NT2/D1 (cell line): Measurements from ENCODE around the gene GNA15.
"Not testable (repeated sequence)": the region's sequence is repeated elsewhere in the genome, so short reads cannot be mapped to it uniquely, and the experiment has no call there.

ENCODE experiments used
- DNase-seq: peaks from one replicate; pipeline ENCODE4 v3.0.0-alpha.2; 2011; ENCODE audit warnings: low read depth, low spot score
- H3K27me3 ChIP-seq: 2 replicates; pipeline ENCODE4 v1.6.0; 2011; ENCODE audit warnings: mild to moderate bottlenecking; ENCODE audit not compliant: insufficient read length, insufficient read depth
- H3K36me3 ChIP-seq: 2 replicates; pipeline ENCODE4 v1.6.1; 2011; ENCODE audit warnings: mild to moderate bottlenecking, low read length, mixed read lengths; ENCODE audit not compliant: insufficient read depth, insufficient read length
- H3K4me1 ChIP-seq: 2 replicates; pipeline ENCODE4 v1.5.1; 2011; ENCODE audit not compliant: insufficient read depth, insufficient read length
- H3K4me3 ChIP-seq: 2 replicates; pipeline ENCODE4 v1.5.1; 2011; ENCODE audit warnings: low read depth; ENCODE audit not compliant: insufficient read length
- H3K9ac ChIP-seq: 2 replicates; pipeline ENCODE4 v1.6.0; 2011; ENCODE audit warnings: low read depth; ENCODE audit not compliant: insufficient read length
- H3K9me3 ChIP-seq: 2 replicates; pipeline ENCODE4 v1.5.1; 2011; ENCODE audit warnings: mild to moderate bottlenecking, low read length; ENCODE audit not compliant: insufficient read depth
- SUZ12 ChIP-seq: IDR thresholded peaks from 2 replicates; pipeline ENCODE4 v1.6.1; 2011; ENCODE audit not compliant: insufficient read length, insufficient read depth; ENCODE audit errors: extremely low read depth
- YY1 ChIP-seq: IDR thresholded peaks from 2 replicates; pipeline ENCODE4 v1.6.1; 2011; ENCODE audit not compliant: insufficient read length, insufficient read depth
- ZNF274 ChIP-seq: IDR thresholded peaks from 2 replicates; pipeline ENCODE4 v1.6.1; 2011; ENCODE audit warnings: mild to moderate bottlenecking, low read depth, low read length

The GNA15 gene

GRCh38 chr19:3162418-3163229 is 26.8 kb downstream of the GNA15 start:
- no peak for TF ChIP-seq YY1
- no peak for TF ChIP-seq SUZ12
- no peak for TF ChIP-seq ZNF274
- no peak overlapping the region for H3K4me3 ChIP-seq
- DNase-seq, result no peak

GRCh38 chr19:3163230-3163886 is 27.5 kb downstream of the GNA15 start:
- Histone ChIP-seq H3K9ac (peak overlapping the region; percentile 32), H3K36me3 (no peaks in the 10 kb centered on the region), H3K4me3 (peak overlapping the region; percentile 36)

More at GRCh38 chr19:3162418-3163229, 26.8 kb downstream of the GNA15 start:
- Histone ChIP-seq H3K9me3 (no peaks in the 10 kb centered on the region), H3K9ac (peak overlapping the region; percentile 32), H3K27me3 (peaks cover 12% of the 10 kb centered on the region), H3K4me1 (peaks cover 4% of the 10 kb centered on the region), H3K36me3 (no peaks in the 10 kb centered on the region)

GRCh38 chr19:3163943-3164342 is 28.1 kb downstream of the GNA15 start:
- H3K4me1 ChIP-seq, result peaks cover 4% of the 10 kb centered on the region
- no peak overlapping the region for H3K9ac ChIP-seq
- TF ChIP-seq SUZ12 (no peak), ZNF274 (no peak), YY1 (no peak)
- no peak overlapping the region for H3K4me3 ChIP-seq
- H3K36me3 ChIP-seq, result no peaks in the 10 kb centered on the region
- H3K27me3 ChIP-seq, result peaks cover 9% of the 10 kb centered on the region
- DNase-seq, result no peak
- H3K9me3 ChIP-seq, result no peaks in the 10 kb centered on the region

More at GRCh38 chr19:3163230-3163886, 27.5 kb downstream of the GNA15 start:
- Histone ChIP-seq H3K27me3 (peaks cover 9% of the 10 kb centered on the region), H3K4me1 (peaks cover 4% of the 10 kb centered on the region), H3K9me3 (no peaks in the 10 kb centered on the region)
- TF ChIP-seq SUZ12, result no peak
- no peak for TF ChIP-seq ZNF274
- no peak for TF ChIP-seq YY1
- DNase-seq, result peak; percentile 70

- H3K9me3 ChIP-seq, result no peaks in the 10 kb centered on the region
- no peaks in the 10 kb centered on the region for H3K36me3 ChIP-seq
- DNase-seq, result no peak
- no peak overlapping the region for H3K4me3 ChIP-seq
- peaks cover 9% of the 10 kb centered on the region for H3K27me3 ChIP-seq
- no peak overlapping the region for H3K9ac ChIP-seq
- no peak for TF ChIP-seq SUZ12
- no peak for TF ChIP-seq YY1
- TF ChIP-seq ZNF274, result no peak
- H3K4me1 ChIP-seq, result peaks cover 4% of the 10 kb centered on the region
Measured at GRCh38 chr19:3167533-3168272, 31.9 kb downstream of the GNA15 start.

GRCh38 chr19:3171894-3172672 is 36.2 kb downstream of the GNA15 start:
- TF ChIP-seq SUZ12, result no peak
- TF ChIP-seq YY1, result no peak
- no peak for TF ChIP-seq ZNF274
- Histone ChIP-seq H3K27me3 (no peaks in the 10 kb centered on the region), H3K4me3 (no peak overlapping the region), H3K9me3 (no peaks in the 10 kb centered on the region), H3K36me3 (no peaks in the 10 kb centered on the region), H3K4me1 (peaks cover 4% of the 10 kb centered on the region), H3K9ac (no peak overlapping the region)
- no peak for DNase-seq

GRCh38 chr19:3172673-3173000 is 36.8 kb downstream of the GNA15 start:
- not testable (repeated sequence) for DNase-seq, H3K36me3 ChIP-seq, H3K27me3 ChIP-seq, H3K4me1 ChIP-seq, H3K4me3 ChIP-seq, H3K9ac ChIP-seq, H3K9me3 ChIP-seq
